Embryonic facial prominence (tissue), 1 donor: Measurements from ENCODE around the gene RFX3.

Experiments used
- DNase-seq: peaks from one replicate; pipeline ENCODE4 v3.0.0-alpha.2; 2016; ENCODE audit errors: extremely low spot score

The RFX3 gene

GRCh38 chr9:3513265-3513818 is 12.5 kb downstream of the RFX3 start:
- DNase-seq, result no peak

GRCh38 chr9:3511551-3511950 is 14.2 kb downstream of the RFX3 start:
- no peak for DNase-seq

GRCh38 chr9:3510796-3511195 is 15.0 kb downstream of the RFX3 start:
- no peak for DNase-seq

GRCh38 chr9:3509926-3510325 is 15.9 kb downstream of the RFX3 start:
- DNase-seq, result no peak

- no peak for DNase-seq
Measured at GRCh38 chr9:3508521-3509291, 17.1 kb downstream of the RFX3 start.

GRCh38 chr9:3508078-3508431 is 17.7 kb downstream of the RFX3 start:
- no peak for DNase-seq

- DNase-seq, result no peak
Measured at GRCh38 chr9:3507395-3508077, 18.3 kb downstream of the RFX3 start.

- DNase-seq, result no peak
Measured at GRCh38 chr9:3506164-3506563, 19.6 kb downstream of the RFX3 start.

GRCh38 chr9:3502560-3503398 is 23.0 kb downstream of the RFX3 start:
- DNase-seq, result no peak

GRCh38 chr9:3500044-3500443 is 25.8 kb downstream of the RFX3 start:
- DNase-seq, result no peak

- no peak for DNase-seq
Measured at GRCh38 chr9:3498691-3499090, 27.1 kb downstream of the RFX3 start.

- no peak for DNase-seq
Measured at GRCh38 chr9:3497857-3498256, 27.9 kb downstream of the RFX3 start.

GRCh38 chr9:3497401-3497800 is 28.4 kb downstream of the RFX3 start:
- DNase-seq, result no peak

GRCh38 chr9:3495855-3496254 is 29.9 kb downstream of the RFX3 start:
- no peak for DNase-seq

- no peak for DNase-seq
Measured at GRCh38 chr9:3492214-3492613, 33.6 kb downstream of the RFX3 start.

- no peak for DNase-seq
Measured at GRCh38 chr9:3491450-3491849, 34.4 kb downstream of the RFX3 start.

GRCh38 chr9:3490957-3491356 is 34.8 kb downstream of the RFX3 start:
- no peak for DNase-seq

GRCh38 chr9:3482578-3482977 is 43.2 kb downstream of the RFX3 start:
- DNase-seq, result no peak

GRCh38 chr9:3480353-3480655 is 45.5 kb downstream of the RFX3 start:
- no peak for DNase-seq

GRCh38 chr9:3479514-3480352 is 46.1 kb downstream of the RFX3 start:
- DNase-seq, result no peak

- no peak for DNase-seq
Measured at GRCh38 chr9:3478549-3478953, 47.2 kb downstream of the RFX3 start.
